ENCODE results near the gene CDH22. TPM values are rescaled to one million over a fixed set of nuclear protein-coding genes. Genes with fewer than 3 reads are reported as not detected.

CDH22 gene
- total RNA-seq, 1 experiment from 2014 or later = 0.11 TPM

DNA sequence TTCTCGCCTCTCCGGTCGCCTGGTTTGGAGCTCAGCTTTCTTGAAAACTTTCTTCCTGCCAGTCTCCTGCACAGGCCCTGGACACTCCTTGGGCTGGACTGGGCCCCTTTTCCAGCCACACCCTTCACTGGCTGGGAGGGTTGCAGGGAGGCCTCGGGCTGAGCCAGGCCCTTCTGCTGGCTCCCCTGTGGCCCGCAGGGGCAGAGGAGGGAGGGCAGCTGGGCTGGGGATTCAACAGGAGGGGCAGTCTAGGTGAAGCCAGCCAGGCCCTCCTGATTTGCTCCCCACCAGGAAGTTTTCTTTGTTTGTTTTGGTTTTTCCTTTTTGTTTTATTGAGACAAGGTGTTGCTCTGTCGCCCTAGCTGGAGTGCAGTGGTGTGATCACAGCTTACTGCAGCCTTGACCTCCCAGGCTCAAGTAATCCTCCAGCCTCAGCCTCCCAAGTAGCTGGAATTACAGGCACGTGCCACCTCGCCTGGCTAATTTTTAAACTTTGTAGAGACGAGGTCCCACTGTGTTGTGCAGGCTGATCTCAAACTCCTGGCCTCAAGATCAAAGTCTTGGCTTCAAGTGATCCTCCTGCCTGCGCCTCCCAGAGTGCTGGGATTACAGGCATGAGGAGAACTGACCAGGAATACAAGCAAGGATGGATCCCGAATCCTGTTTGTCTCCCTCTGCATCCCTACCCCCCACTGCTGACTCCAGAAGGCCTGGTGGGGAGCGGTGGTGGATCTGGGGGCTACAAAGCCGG, 23.5 kb upstream of the CDH22 start:
- ChIA-PET POLR2A (interaction anchor here (0.5 kb wide), 2 partner anchors 30 to 1318 kb away, joined by 3 to 6 read pairs; no protein-coding TSS in a partner anchor), CTCF (interaction anchor here (0.5 to 0.6 kb wide), 2 partner anchors 161 to 318 kb away, joined by 4 to 5 read pairs; no protein-coding TSS in a partner anchor)
- no peak overlapping the region for H3K27ac Mint-ChIP-seq (ENCODE audit: unreplicated experiment)
- H3K36me3 Mint-ChIP-seq (ENCODE audit: insufficient read depth, unreplicated experiment) = no peaks in the 10 kb centered on the region
- Histone ChIP-seq H3K36me3 (ENCODE audit: control insufficient read depth, insufficient read depth, low read length) (no peaks in the 10 kb centered on the region), H3K9me3 (no peaks in the 10 kb centered on the region), H3K27me3 (replicated peaks; ENCODE audit: control insufficient read depth, insufficient read depth, low read length) (no peaks in the 10 kb centered on the region), H3K4me3 (ENCODE audit: low read depth, low read length) (no peak overlapping the region), H3K4me1 (no peaks in the 10 kb centered on the region)
- DNase-seq = no peak
- intact Hi-C loops (cut with micrococcal nuclease; ENCODE audit: unreplicated experiment) = no loop called here
- no peaks in the 10 kb centered on the region for H3K4me1 Mint-ChIP-seq (ENCODE audit: low read depth, unreplicated experiment)
- no peak overlapping the region for H3K4me3 Mint-ChIP-seq (ENCODE audit: unreplicated experiment)
- peaks cover 19% of the 10 kb centered on the region for H3K27me3 Mint-ChIP-seq (ENCODE audit: insufficient read depth, unreplicated experiment)
- no TSS peak for BruUV-seq (replicated peaks)
- TF ChIP-seq, protein P1, sequence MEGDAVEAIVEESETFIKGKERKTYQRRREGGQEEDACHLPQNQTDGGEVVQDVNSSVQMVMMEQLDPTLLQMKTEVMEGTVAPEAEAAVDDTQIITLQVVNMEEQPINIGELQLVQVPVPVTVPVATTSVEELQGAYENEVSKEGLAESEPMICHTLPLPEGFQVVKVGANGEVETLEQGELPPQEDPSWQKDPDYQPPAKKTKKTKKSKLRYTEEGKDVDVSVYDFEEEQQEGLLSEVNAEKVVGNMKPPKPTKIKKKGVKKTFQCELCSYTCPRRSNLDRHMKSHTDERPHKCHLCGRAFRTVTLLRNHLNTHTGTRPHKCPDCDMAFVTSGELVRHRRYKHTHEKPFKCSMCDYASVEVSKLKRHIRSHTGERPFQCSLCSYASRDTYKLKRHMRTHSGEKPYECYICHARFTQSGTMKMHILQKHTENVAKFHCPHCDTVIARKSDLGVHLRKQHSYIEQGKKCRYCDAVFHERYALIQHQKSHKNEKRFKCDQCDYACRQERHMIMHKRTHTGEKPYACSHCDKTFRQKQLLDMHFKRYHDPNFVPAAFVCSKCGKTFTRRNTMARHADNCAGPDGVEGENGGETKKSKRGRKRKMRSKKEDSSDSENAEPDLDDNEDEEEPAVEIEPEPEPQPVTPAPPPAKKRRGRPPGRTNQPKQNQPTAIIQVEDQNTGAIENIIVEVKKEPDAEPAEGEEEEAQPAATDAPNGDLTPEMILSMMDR (IDR thresholded peaks at IDR 0.05; ENCODE audit: insufficient read depth in 1 of 2, low read depth in 1 of 2, low read length in 1 of 2, severe bottlenecking in 1 of 2, unreplicated experiment in 1 of 2) = no peak
- no peaks in the 10 kb centered on the region for H3K9me3 Mint-ChIP-seq (ENCODE audit: unreplicated experiment)

DNA sequence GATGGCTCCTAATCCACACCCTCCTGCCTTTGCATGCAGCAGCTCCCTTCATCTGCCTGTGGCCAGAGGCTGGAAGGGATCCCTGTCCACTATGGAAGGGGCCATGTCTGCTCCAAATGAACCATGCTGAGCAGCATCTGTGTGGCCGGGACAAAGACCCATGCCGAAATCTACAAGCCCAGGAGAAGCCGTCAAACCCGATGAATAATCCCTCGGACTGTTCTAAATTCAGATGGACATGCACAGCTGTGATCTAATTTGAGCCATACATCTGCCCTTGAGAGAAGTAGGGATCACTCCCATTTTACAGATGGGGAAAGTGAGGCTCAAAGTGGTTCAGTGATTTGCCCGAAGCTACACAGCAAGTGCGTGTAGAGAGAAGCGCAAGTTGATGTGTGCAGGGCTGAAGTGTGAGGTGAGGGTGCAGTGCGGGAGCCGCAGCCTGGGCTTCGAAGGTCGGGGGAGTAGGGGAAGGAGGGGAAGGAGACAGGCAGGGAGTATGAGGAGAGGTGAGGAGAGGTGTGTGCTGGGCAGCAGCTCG, 22.6 kb upstream of the CDH22 start:
- no TSS peak for BruUV-seq (replicated peaks)
- TF ChIP-seq, protein P1 (IDR thresholded peaks at IDR 0.05; ENCODE audit: insufficient read depth in 1 of 2, low read depth in 1 of 2, low read length in 1 of 2, severe bottlenecking in 1 of 2, unreplicated experiment in 1 of 2) = no peak
- Mint-ChIP-seq H3K4me3 (ENCODE audit: unreplicated experiment) (no peak overlapping the region), H3K27ac (ENCODE audit: unreplicated experiment) (no peak overlapping the region), H3K36me3 (ENCODE audit: insufficient read depth, unreplicated experiment) (no peaks in the 10 kb centered on the region), H3K27me3 (ENCODE audit: insufficient read depth, unreplicated experiment) (peaks cover 16% of the 10 kb centered on the region), H3K9me3 (ENCODE audit: unreplicated experiment) (no peaks in the 10 kb centered on the region), H3K4me1 (ENCODE audit: low read depth, unreplicated experiment) (no peaks in the 10 kb centered on the region)
- ChIA-PET POLR2A (interaction anchor here (0.6 kb wide), 1 partner anchor 359 kb away, joined by 3 read pairs; the partner anchor contains the start of gene TP53RK), CTCF (interaction anchor here (1.9 kb wide), 1 partner anchor 33 kb away, joined by 5 read pairs; no protein-coding TSS in a partner anchor)
- no peaks in the 10 kb centered on the region for H3K27me3 ChIP-seq (replicated peaks; ENCODE audit: control insufficient read depth, insufficient read depth, low read length)
- H3K4me1 ChIP-seq = no peaks in the 10 kb centered on the region
- intact Hi-C loops (cut with micrococcal nuclease; ENCODE audit: unreplicated experiment) = no loop called here
- no peaks in the 10 kb centered on the region for H3K9me3 ChIP-seq
- DNase-seq = no peak
- no peaks in the 10 kb centered on the region for H3K36me3 ChIP-seq (ENCODE audit: control insufficient read depth, insufficient read depth, low read length)
- no peak overlapping the region for H3K4me3 ChIP-seq (ENCODE audit: low read depth, low read length)

DNA sequence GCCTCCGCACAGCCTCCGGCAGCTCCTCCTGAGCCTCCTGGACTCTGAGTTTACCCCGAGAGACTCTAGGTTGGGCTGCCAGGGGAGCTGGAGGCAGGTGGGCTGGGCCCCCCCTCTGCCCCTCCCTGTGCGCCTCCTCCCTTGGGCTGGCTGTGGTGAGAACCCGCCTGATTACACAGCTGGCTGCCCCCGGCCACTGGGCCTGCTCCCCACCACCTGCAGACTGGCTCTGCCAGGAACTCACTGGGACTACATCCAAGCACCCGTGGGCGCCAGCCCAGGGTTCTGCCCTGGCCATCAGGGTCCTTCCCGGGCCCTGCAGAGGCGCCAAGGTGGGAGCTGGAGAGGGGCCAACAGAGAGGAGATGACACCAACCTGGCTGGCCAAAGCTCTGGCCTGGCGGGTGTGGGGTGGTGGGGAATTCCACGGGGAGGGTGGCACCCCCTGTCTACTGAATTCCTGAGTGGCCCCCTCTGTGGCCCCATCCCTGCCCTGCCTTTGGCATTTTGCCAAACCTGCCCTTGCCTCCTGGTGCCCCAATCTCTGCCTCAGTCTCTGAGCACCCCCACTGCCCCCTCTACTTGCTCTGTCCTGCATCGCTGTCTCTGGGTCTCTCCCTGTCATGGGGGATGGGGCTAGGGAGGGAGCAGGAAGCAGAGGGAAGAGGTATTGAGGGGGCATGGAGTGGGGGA, 21.9 kb upstream of the CDH22 start:
- CTCF ChIA-PET = interaction anchor here (0.8 to 1.9 kb wide), 2 partner anchors 34 to 82 kb away, joined by 3 to 5 read pairs; no protein-coding TSS in a partner anchor
- H3K27me3 ChIP-seq (replicated peaks; ENCODE audit: control insufficient read depth, insufficient read depth, low read length) = no peaks in the 10 kb centered on the region
- no peak for DNase-seq
- Mint-ChIP-seq H3K36me3 (ENCODE audit: insufficient read depth, unreplicated experiment) (no peaks in the 10 kb centered on the region), H3K27ac (ENCODE audit: unreplicated experiment) (no peak overlapping the region), H3K27me3 (ENCODE audit: insufficient read depth, unreplicated experiment) (peaks cover 11% of the 10 kb centered on the region), H3K4me1 (ENCODE audit: low read depth, unreplicated experiment) (no peaks in the 10 kb centered on the region), H3K4me3 (ENCODE audit: unreplicated experiment) (no peak overlapping the region), H3K9me3 (ENCODE audit: unreplicated experiment) (no peaks in the 10 kb centered on the region)
- TF ChIP-seq, protein P1 (IDR thresholded peaks at IDR 0.05; ENCODE audit: insufficient read depth in 1 of 2, low read depth in 1 of 2, low read length in 1 of 2, severe bottlenecking in 1 of 2, unreplicated experiment in 1 of 2) = no peak
- H3K9me3 ChIP-seq = no peaks in the 10 kb centered on the region
- POLR2A ChIA-PET = interaction anchor here (0.6 kb wide), 1 partner anchor 314 kb away, joined by 3 read pairs; no protein-coding TSS in a partner anchor
- no peak overlapping the region for H3K4me3 ChIP-seq (ENCODE audit: low read depth, low read length)
- intact Hi-C loops (cut with micrococcal nuclease; ENCODE audit: unreplicated experiment) = no loop called here
- H3K4me1 ChIP-seq = no peaks in the 10 kb centered on the region
- H3K36me3 ChIP-seq (ENCODE audit: control insufficient read depth, insufficient read depth, low read length) = no peaks in the 10 kb centered on the region
- no TSS peak for BruUV-seq (replicated peaks)

Measured in Caco-2 (cell line).